ENCODE results near the gene CHAF1A.

Gene CHAF1A

GRCh38 chr19:4365791-4366665 lies 36.4 kb upstream of the CHAF1A start:
- H3K27me3 ChIP-seq (ENCODE audit: low read length), result no peaks in the 10 kb centered on the region

DNA sequence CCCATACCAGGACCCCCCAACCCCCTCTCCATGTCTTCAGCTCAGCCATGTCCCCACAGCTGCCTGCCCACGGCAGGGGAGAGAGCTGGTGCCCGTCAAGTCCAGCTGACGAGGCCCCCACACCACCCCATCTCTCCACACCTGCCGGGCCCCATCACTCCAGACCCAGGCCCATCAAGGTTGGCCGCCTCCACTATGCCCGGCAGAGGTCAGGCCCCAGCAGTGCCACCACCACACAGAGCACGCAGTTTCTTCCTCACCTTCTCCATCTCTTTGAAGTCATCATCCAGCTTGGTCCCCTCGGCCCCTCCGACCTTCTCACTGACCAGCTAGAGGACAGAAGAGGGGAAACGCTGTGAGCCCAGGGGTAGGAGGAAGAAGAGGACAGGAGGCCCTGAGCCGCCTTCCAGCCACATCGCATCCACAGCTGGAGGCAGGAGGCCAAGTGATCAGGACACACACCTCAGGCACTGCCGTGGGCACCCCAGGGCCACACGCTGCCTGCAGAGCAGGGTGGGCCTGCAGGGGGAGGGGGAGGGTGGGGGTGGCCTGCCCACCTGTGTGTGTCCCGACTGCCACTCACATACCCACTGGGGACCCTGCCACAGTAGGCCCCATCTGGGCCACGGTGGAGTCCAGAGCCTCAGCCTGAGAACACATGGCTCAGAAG lies 35.6 kb upstream of the CHAF1A start:
- no peaks in the 10 kb centered on the region for H3K27me3 ChIP-seq (ENCODE audit: low read length)
- H3K27ac ChIP-seq (ENCODE audit: low read depth, low read length), result no peak overlapping the region
- H3K4me3 ChIP-seq (ENCODE audit: insufficient read depth, low read length, poor library complexity, severe bottlenecking), result no peak overlapping the region
- no peaks in the 10 kb centered on the region for H3K9me3 ChIP-seq (ENCODE audit: insufficient read depth, low read length)
- no peaks in the 10 kb centered on the region for H3K36me3 ChIP-seq (ENCODE audit: low read length)
- H3K9me2 ChIP-seq (replicated peaks; ENCODE audit: insufficient read depth, low read length), result no peaks in the 10 kb centered on the region
- peaks cover 21% of the 10 kb centered on the region for H3F3A ChIP-seq (ENCODE audit: insufficient read depth)
- H4K20me1 ChIP-seq (ENCODE audit: low read depth, low read length), result no peaks in the 10 kb centered on the region
- peaks cover 15% of the 10 kb centered on the region for H3K79me2 ChIP-seq (ENCODE audit: insufficient read depth, low read length)
- TF ChIP-seq EZH2phosphoT487 (conservative IDR thresholded peaks at IDR 0.05; ENCODE audit: low read length), result no peak
- TF ChIP-seq, protein P1, sequence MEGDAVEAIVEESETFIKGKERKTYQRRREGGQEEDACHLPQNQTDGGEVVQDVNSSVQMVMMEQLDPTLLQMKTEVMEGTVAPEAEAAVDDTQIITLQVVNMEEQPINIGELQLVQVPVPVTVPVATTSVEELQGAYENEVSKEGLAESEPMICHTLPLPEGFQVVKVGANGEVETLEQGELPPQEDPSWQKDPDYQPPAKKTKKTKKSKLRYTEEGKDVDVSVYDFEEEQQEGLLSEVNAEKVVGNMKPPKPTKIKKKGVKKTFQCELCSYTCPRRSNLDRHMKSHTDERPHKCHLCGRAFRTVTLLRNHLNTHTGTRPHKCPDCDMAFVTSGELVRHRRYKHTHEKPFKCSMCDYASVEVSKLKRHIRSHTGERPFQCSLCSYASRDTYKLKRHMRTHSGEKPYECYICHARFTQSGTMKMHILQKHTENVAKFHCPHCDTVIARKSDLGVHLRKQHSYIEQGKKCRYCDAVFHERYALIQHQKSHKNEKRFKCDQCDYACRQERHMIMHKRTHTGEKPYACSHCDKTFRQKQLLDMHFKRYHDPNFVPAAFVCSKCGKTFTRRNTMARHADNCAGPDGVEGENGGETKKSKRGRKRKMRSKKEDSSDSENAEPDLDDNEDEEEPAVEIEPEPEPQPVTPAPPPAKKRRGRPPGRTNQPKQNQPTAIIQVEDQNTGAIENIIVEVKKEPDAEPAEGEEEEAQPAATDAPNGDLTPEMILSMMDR (IDR thresholded peaks at IDR 0.05; ENCODE audit: insufficient read depth, low read length, poor library complexity, severe bottlenecking), result no peak
- no peak overlapping the region for H2AFZ ChIP-seq (ENCODE audit: low read depth, low read length, severe bottlenecking)
- H3K4me2 ChIP-seq (ENCODE audit: low read depth, low read length, poor library complexity, severe bottlenecking), result no peak overlapping the region
- H3K9ac ChIP-seq (ENCODE audit: low read length), result no peak overlapping the region

More at GRCh38 chr19:4365791-4366665, 36.4 kb upstream of the CHAF1A start:
- Histone ChIP-seq H3K9me2 (replicated peaks; ENCODE audit: insufficient read depth, low read length) (no peaks in the 10 kb centered on the region), H3F3A (ENCODE audit: insufficient read depth) (peaks cover 21% of the 10 kb centered on the region), H3K4me2 (ENCODE audit: low read depth, low read length, poor library complexity, severe bottlenecking) (no peak overlapping the region), H2AFZ (ENCODE audit: low read depth, low read length, severe bottlenecking) (no peak overlapping the region), H3K27ac (ENCODE audit: low read depth, low read length) (no peak overlapping the region), H3K36me3 (ENCODE audit: low read length) (no peaks in the 10 kb centered on the region), H3K79me2 (ENCODE audit: insufficient read depth, low read length) (peaks cover 9% of the 10 kb centered on the region), H3K4me3 (ENCODE audit: insufficient read depth, low read length, poor library complexity, severe bottlenecking) (no peak overlapping the region), H4K20me1 (ENCODE audit: low read depth, low read length) (no peaks in the 10 kb centered on the region), H3K9ac (ENCODE audit: low read length) (no peak overlapping the region), H3K9me3 (ENCODE audit: insufficient read depth, low read length) (no peaks in the 10 kb centered on the region)
- TF ChIP-seq, protein P1 (IDR thresholded peaks at IDR 0.05; ENCODE audit: insufficient read depth, low read length, poor library complexity, severe bottlenecking), result no peak
- TF ChIP-seq EZH2phosphoT487 (conservative IDR thresholded peaks at IDR 0.05; ENCODE audit: low read length), result no peak

DNA sequence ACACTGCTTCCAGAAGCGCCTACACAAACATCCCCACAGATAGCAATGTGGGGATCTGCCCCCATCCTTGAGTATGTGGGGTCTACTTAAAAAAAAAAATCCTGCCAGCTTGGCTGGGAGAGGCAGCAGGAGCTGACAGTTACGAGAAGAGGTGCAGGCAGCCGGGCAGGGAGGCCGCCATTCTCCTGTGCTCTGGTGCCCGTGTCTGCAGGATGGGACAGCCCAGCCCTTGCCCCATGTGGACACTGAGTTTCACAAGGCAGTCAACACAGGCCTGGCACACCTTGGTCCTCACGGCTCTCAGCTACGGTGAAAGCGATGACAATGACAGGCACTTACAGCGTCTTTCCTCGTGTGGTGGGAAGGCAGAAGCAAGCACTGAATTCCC lies 35.1 kb upstream of the CHAF1A start:
- Histone ChIP-seq H3K27me3 (ENCODE audit: low read length) (no peaks in the 10 kb centered on the region), H3K36me3 (ENCODE audit: low read length) (no peaks in the 10 kb centered on the region), H3K27ac (ENCODE audit: low read depth, low read length) (no peak overlapping the region), H3K9me3 (ENCODE audit: insufficient read depth, low read length) (no peaks in the 10 kb centered on the region), H4K20me1 (ENCODE audit: low read depth, low read length) (no peaks in the 10 kb centered on the region), H3K4me2 (ENCODE audit: low read depth, low read length, poor library complexity, severe bottlenecking) (no peak overlapping the region), H3K4me3 (ENCODE audit: insufficient read depth, low read length, poor library complexity, severe bottlenecking) (no peak overlapping the region), H3F3A (ENCODE audit: insufficient read depth) (peaks cover 21% of the 10 kb centered on the region), H3K9ac (ENCODE audit: low read length) (no peak overlapping the region), H2AFZ (ENCODE audit: low read depth, low read length, severe bottlenecking) (no peak overlapping the region), H3K9me2 (replicated peaks; ENCODE audit: insufficient read depth, low read length) (no peaks in the 10 kb centered on the region), H3K79me2 (ENCODE audit: insufficient read depth, low read length) (peaks cover 21% of the 10 kb centered on the region)
- TF ChIP-seq EZH2phosphoT487 (conservative IDR thresholded peaks at IDR 0.05; ENCODE audit: low read length), result no peak
- TF ChIP-seq, protein P1 (IDR thresholded peaks at IDR 0.05; ENCODE audit: insufficient read depth, low read length, poor library complexity, severe bottlenecking), result no peak
